HepG2 (cell line): Measurements from ENCODE around the gene CADPS2. TPM values are rescaled to one million over a fixed set of nuclear protein-coding genes. Genes with fewer than 3 reads are reported as not detected.

ENCODE experiments used
- ATAC-seq: fragments of 200-7000 bp; cut with Tn5 transposase; 3 replicates; pipeline ENCODE4 v1.9.1; 2020; ENCODE audit warnings: mild to moderate bottlenecking, moderate library complexity
- BruUV-seq: library from RNA; stranded (reverse); fragments of 400-500 nt; replicated peaks from 2 replicates; lab custom pipeline; 2021; lab: Mats Ljungman, UMichigan
- CTCF ChIA-PET: fragments of 300-600 bp; formaldehyde crosslinking; extraction: SDS; loops from one replicate; lab custom pipeline; 2021; ENCODE audit warnings: low total read pairs, inconsistent platforms, low intra/inter-chr PET ratio; lab: Yijun Ruan, JAX
- POLR2A ChIA-PET: fragments of 350-600 bp; sonication (Branson Sonifier 250); formaldehyde crosslinking; loops from one replicate; lab custom pipeline; 2020; ENCODE audit warnings: antibody characterized with exemption, inconsistent platforms; lab: Yijun Ruan, JAX
- DNase-seq: peaks from one replicate; pipeline ENCODE4 v3.0.0-alpha.2; 2015; ENCODE audit warnings: low spot score
- FAIRE-seq: peaks from 3 replicates; lab custom pipeline; 2011; peaks lifted over from hg19 to GRCh38; lab: Jason Lieb, UNC
- H2AFZ ChIP-seq: one replicate; pipeline ENCODE4 v1.6.1; 2011; ENCODE audit warnings: low read length, inconsistent platforms
- H3K27ac ChIP-seq: fragments of 300-600 bp; 3 replicates; pipeline ENCODE4 v1.8.0; 2011; ENCODE audit warnings: mixed run types, mild to moderate bottlenecking, mixed read lengths, low read length, inconsistent platforms; ENCODE audit not compliant: insufficient read depth; ENCODE audit errors: extremely low read length
- H3K27me3 ChIP-seq, 2 experiments: fragments of 200-600 bp in 1 of 2; 2 replicates in 1 of 2; 3 replicates in 1 of 2; pipeline versions ENCODE4 v1.6.0 to v1.8.0; 2011; ENCODE audit warnings: low read length in 2 of 2, mild to moderate bottlenecking in 2 of 2, moderate library complexity in 2 of 2, inconsistent platforms in 1 of 2; ENCODE audit not compliant: insufficient read depth in 2 of 2, control insufficient read depth in 1 of 2
- H3K36me3 ChIP-seq, 2 experiments: fragments of 200-600 bp in 1 of 2; replicated peaks in 1 of 2; 2 replicates in 1 of 2; 3 replicates in 1 of 2; pipeline versions ENCODE4 v1.5.1 to v1.8.0; 2011; ENCODE audit warnings: low read length in 2 of 2, inconsistent platforms in 1 of 2; ENCODE audit not compliant: insufficient read depth in 2 of 2, control insufficient read depth in 1 of 2
- H3K4me1 ChIP-seq: 2 replicates; pipeline ENCODE4 v1.5.1; 2012; ENCODE audit warnings: low read length, inconsistent platforms; ENCODE audit not compliant: insufficient read depth
- H3K4me2 ChIP-seq: 2 replicates; pipeline ENCODE4 v1.6.0; 2011; ENCODE audit warnings: low read depth, low read length, inconsistent platforms
- H3K4me3 ChIP-seq, 3 experiments: fragments of 200-600 bp in 1 of 3; sonication (generic), shearing (Covaris generic) in 1 of 3; replicated peaks in 1 of 3; 2 replicates each; pipeline ENCODE4 v1.5.1; 2011 to 2016; ENCODE audit warnings: low read length in 3 of 3, inconsistent platforms in 2 of 3, low read depth in 2 of 3, mild to moderate bottlenecking in 2 of 3, control low read depth in 1 of 3, mixed read lengths in 1 of 3; ENCODE audit not compliant: insufficient read depth in 1 of 3
- H3K79me2 ChIP-seq: one replicate; pipeline ENCODE4 v1.6.1; 2011; ENCODE audit warnings: low read length, inconsistent platforms; ENCODE audit not compliant: insufficient read depth
- H3K9ac ChIP-seq: 2 replicates; pipeline ENCODE4 v1.6.0; 2011; ENCODE audit warnings: mild to moderate bottlenecking, low read depth, low read length, inconsistent platforms; ENCODE audit not compliant: insufficient read depth
- H3K9me3 ChIP-seq: 2 replicates; pipeline ENCODE4 v1.5.1; 2012; ENCODE audit warnings: mild to moderate bottlenecking, low read length
- H4K20me1 ChIP-seq: 2 replicates; pipeline ENCODE4 v1.6.0; 2011; ENCODE audit warnings: inconsistent platforms, mild to moderate bottlenecking, low read length, moderate library complexity; ENCODE audit not compliant: insufficient read depth
- ATF2 ChIP-seq: sonication (generic); formaldehyde crosslinking; IDR thresholded peaks from 2 replicates; pipeline ENCODE4 v1.4.0; 2020; ENCODE audit warnings: missing genetic modification reagents
- CBFB ChIP-seq: sonication (generic); formaldehyde crosslinking; IDR thresholded peaks from 2 replicates; pipeline ENCODE4 v1.4.0; 2020; ENCODE audit warnings: missing genetic modification reagents
- EP300 ChIP-seq, 3 experiments: sonication (generic) in 1 of 3; formaldehyde crosslinking in 1 of 3; IDR thresholded peaks; 2 replicates each; pipeline versions ENCODE4 v1.5.1 to v1.6.1; 2011 to 2020; ENCODE audit warnings: low read depth in 2 of 3, low read length in 2 of 3, borderline replicate concordance in 1 of 3, improper control_type of control experiment in 1 of 3, mild to moderate bottlenecking in 1 of 3, missing genetic modification reagents in 1 of 3, moderate library complexity in 1 of 3
- FOXP4 ChIP-seq: sonication (generic); formaldehyde crosslinking; IDR thresholded peaks from 2 replicates; pipeline ENCODE4 v1.4.0; 2020; ENCODE audit warnings: missing genetic modification reagents
- GZF1 ChIP-seq: sonication (generic); formaldehyde crosslinking; IDR thresholded peaks from 2 replicates; pipeline ENCODE4 v1.5.1; 2020; ENCODE audit warnings: mild to moderate bottlenecking, missing genetic modification reagents
- HHEX ChIP-seq: IDR thresholded peaks from 2 replicates; pipeline ENCODE4 v1.6.1; 2016; ENCODE audit warnings: control low read depth
- ISX ChIP-seq: sonication (generic); formaldehyde crosslinking; conservative IDR thresholded peaks from 2 replicates; pipeline ENCODE4 v1.5.0; 2020; ENCODE audit warnings: missing genetic modification reagents
- MNT ChIP-seq: fragments of 450-650 bp; IDR thresholded peaks from 2 replicates; pipeline ENCODE4 v1.6.1; 2016
- MTERF4 ChIP-seq: sonication (generic); formaldehyde crosslinking; IDR thresholded peaks from 2 replicates; pipeline ENCODE4 v1.8.0; 2023; ENCODE audit warnings: mild to moderate bottlenecking, missing genetic modification reagents
- NFE2L2 ChIP-seq: fragments of 150-350 bp; IDR thresholded peaks from 2 replicates; pipeline ENCODE4 v1.6.1; 2014; ENCODE audit warnings: low read length
- TRIM24 ChIP-seq: sonication (generic); formaldehyde crosslinking; IDR thresholded peaks from 2 replicates; pipeline ENCODE4 v1.8.0; 2022; ENCODE audit warnings: mild to moderate bottlenecking, missing genetic modification reagents
- ZNF18 ChIP-seq: sonication (generic); formaldehyde crosslinking; IDR thresholded peaks from 2 replicates; pipeline ENCODE4 v1.8.0; 2022; ENCODE audit warnings: mild to moderate bottlenecking, missing genetic modification reagents; ENCODE audit not compliant: insufficient replicate concordance
- ZNF234 ChIP-seq: sonication (generic); formaldehyde crosslinking; conservative IDR thresholded peaks from 2 replicates; pipeline ENCODE4 v1.5.1; 2020; ENCODE audit warnings: mild to moderate bottlenecking, missing genetic modification reagents
- ZNF264 ChIP-seq: sonication (generic); formaldehyde crosslinking; IDR thresholded peaks from 2 replicates; pipeline ENCODE4 v1.4.0; 2020; ENCODE audit warnings: missing genetic modification reagents
- ZNF317 ChIP-seq: sonication (generic); formaldehyde crosslinking; IDR thresholded peaks from 2 replicates; pipeline ENCODE4 v1.5.0; 2020; ENCODE audit warnings: mild to moderate bottlenecking, missing genetic modification reagents
- ZNF678 ChIP-seq: sonication (generic); formaldehyde crosslinking; IDR thresholded peaks from 2 replicates; pipeline ENCODE4 v1.4.0; 2020; ENCODE audit warnings: mild to moderate bottlenecking, missing genetic modification reagents
- WGBS: methylation state at CpG from one replicate; pipeline ENCODE4 v1.1.6; 2017; ENCODE audit warnings: low lambda C conversion rate; 5-methylcytosine and 5-hydroxymethylcytosine counted together
- in situ Hi-C: cut with HindIII; loops from 2 replicates; pipeline ENCODE4 v1.10.0; 2017; ENCODE audit warnings: low pct_unique_long_range_greater_than_20kb; ENCODE audit not compliant: extremely low pct_ligation_motif_present
- intact Hi-C: fragments of 100-400 bp; cut with micrococcal nuclease; formaldehyde crosslinking; loops from one replicate; pipeline ENCODE4 v1.10.0; 2022; ENCODE audit not compliant: unreplicated experiment
- polyA plus RNA-seq, 8 experiments: library from polyadenylated mRNA; depleted of rRNA in 3 of 8; stranded (reverse) in 7 of 8; unstranded in 1 of 8; fragments of >200 nt; fragmentation: Illumina TruSeq in 4 of 8; extraction: Trizol in 4 of 8; gene quantifications; 2 replicates each; pipeline versions ENCODE4 v1.2.1 to v1.2.3, GENCODE V29; 2011 to 2016; ENCODE audit warnings: low read depth in 4 of 8, missing spikeins in 1 of 8, mixed read lengths in 1 of 8; ENCODE audit not compliant: insufficient read depth in 1 of 8
- total RNA-seq, 5 experiments: library from RNA; depleted of rRNA; stranded (reverse); fragments of >200 nt; fragmentation: Illumina TruSeq; extraction: Trizol; gene quantifications; 2 replicates each; pipeline ENCODE4 v1.2.3, GENCODE V29; 2016; ENCODE audit warnings: low read depth in 1 of 5

The CADPS2 gene
- total and polyA plus RNA-seq, 2 of the 13 experiments (the other 11 are each of a cell fraction or from before 2014, with no cell fraction given) = 17.6 to 43.8 TPM

- Histone ChIP-seq H3K27ac (peak overlapping the region; percentile 32), H3K27me3 (no peaks in the 10 kb centered on the region), H3K4me1 (peaks cover 44% of the 10 kb centered on the region), H2AFZ (no peak overlapping the region), H3K4me2 (peak overlapping the region; percentile 60), H3K9me3 (no peaks in the 10 kb centered on the region), H3K4me3 (peak overlapping the region in 1 of 3 experiments; percentile 35; a peak in 2 of 6 replicates), H3K79me2 (no peaks in the 10 kb centered on the region), H3K9ac (no peak overlapping the region), H4K20me1 (no peaks in the 10 kb centered on the region), H3K36me3 (peaks cover 0 to 3% of the 10 kb centered on the region in 2 experiments; a peak in 2 of 5 replicates)
- intact Hi-C loops (loop anchor here (2.0 kb wide), 1 partner anchor 35 kb away; no protein-coding TSS in a partner anchor), in situ Hi-C loops (no loop called here)
- BruUV-seq = no TSS peak
- peak; percentile 56 for FAIRE-seq
- ChIA-PET POLR2A (interaction anchor here (1.1 to 2.0 kb wide), 4 partner anchors 15 to 37 kb away, joined by 5 to 9 read pairs (median 6); no protein-coding TSS in a partner anchor), CTCF (no interaction called here)
- peak; percentile 65 for DNase-seq
- ATAC-seq = peak; percentile 94
- WGBS = 0% methylated on average over 4 of the region's 4 CpGs
- TF ChIP-seq ZNF264 (no peak), ZNF678 (CRISPR knock-in tag) (no peak), EP300 (IDR thresholded peaks at IDR 0.05; ENCODE audit: low read depth in 2 of 2, low read length in 2 of 2) (0 out of 4 replicates have a peak, but pooled peaks of 1 of the 2 experiments have one; percentile 38), EP300 (CRISPR knock-in tag; IDR thresholded peaks at IDR 0.05; ENCODE audit: borderline replicate concordance) (no peak), ZNF18 (CRISPR knock-in tag) (peak; percentile 63), CBFB (CRISPR knock-in tag) (no peak), MTERF4 (CRISPR knock-in tag) (no peak), FOXP4 (CRISPR knock-in tag) (0 out of 2 replicates have a peak, but pooled peaks have one; percentile 57), HHEX (CRISPR knock-in tag) (no peak), ZNF234 (no peak), NFE2L2 (no peak), ISX (CRISPR knock-in tag) (no peak), TRIM24 (CRISPR knock-in tag) (no peak), ZNF317 (CRISPR knock-in tag) (no peak), ATF2 (CRISPR knock-in tag) (no peak), MNT (no peak), GZF1 (CRISPR knock-in tag) (no peak)
Measured at GRCh38 chr7:122849322-122849956, 36.8 kb downstream of the CADPS2 start.
